RKO (cell line): ENCODE results near the gene SNRNP200.

Experiments used
- DNase-seq: peaks from one replicate; pipeline ENCODE4 v3.0.0-alpha.2; 2016; ENCODE audit warnings: low spot score

SNRNP200 gene

DNA sequence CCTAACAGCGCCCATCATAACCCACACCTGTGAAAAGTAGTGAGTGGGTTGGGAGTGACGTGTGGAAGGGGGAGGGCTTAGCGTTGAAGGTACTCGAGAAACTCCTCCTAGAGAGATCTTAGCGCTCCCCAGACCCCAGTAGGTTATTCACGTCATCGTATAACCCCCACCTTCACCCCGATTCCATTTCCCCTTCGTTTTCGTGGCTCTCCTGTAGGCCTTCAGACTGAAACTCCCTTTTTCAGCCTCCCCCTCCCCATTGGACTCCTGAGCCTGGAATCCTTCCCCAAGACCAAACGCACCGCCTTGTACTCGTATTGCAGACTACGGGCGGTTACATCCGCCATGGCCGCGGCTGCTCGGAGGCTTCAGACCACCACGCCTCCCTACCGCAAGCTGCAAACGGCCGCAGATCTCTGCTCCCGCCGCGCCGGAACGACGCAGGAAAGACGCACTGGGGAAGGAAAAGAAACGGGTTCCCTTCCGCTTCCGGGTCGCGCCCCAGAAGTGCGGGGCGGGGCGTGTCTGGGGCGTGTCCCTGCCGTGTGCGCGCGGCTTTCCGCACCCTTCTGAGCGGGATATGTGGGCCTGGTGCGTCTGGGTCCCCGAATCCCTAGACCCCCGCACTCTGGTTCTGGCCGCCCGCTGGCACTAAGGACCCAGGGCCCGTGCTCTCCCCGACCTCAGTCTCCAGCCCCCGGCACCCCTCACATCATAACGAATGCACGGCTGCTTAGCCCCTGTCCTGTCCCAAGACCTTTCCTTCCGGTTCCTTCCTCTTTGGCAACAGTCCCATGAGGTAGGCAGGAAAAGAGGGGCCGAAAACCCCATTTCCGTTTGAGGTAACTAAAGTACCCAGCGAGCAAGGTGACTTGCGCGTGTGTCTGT lies at the start of gene SNRNP200:
TSS of gene SNRNP200 (minus strand) at position 456 of the 888 bp plus-strand sequence. CDS start at position 347, 109 bp downstream.
- DNase-seq = peak; percentile 93

DNA sequence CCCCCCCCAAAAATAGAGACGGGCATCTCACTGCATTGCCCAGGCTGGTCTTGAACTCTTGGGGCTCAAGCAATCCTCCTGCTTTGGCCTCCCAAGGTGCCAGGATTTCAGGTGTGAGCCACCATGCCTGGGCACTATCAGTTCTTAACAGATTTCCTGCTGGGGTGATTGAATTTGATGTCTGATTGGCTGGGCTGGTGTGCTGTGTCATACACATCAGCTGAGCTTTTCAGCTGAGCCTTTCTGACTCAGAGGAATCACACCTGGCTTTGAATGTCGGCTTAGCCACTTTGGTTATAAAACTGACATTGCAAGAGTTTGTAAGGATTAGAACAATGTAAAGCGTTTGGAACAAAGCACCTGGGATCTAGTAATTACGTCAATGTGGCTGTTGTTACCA lies 49.1 kb upstream of the SNRNP200 start:
- DNase-seq = peak; percentile 18

DNA sequence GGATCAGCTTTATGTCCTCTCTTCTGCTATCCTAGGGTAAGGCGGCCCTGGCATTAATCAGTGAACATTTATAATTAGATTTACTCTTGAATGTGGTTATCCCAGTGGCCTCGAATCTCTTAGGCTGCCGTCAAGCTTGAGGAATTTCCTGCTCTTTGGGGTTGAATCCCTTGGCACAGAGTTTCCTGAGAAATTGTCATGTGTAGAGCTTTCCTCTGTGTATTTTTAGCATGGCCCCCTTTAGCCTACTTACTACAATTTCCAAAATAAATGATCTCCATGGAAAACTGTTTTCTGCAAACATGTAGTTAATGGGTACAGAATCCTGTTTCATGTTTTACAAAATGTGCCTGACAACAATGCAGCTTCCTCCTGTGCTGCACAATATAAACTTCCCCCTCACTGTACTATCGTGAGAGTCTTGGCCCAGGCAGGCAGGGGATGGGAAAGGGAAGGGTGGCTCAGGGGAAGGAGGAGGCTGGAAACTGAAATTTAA lies 48.3 kb upstream of the SNRNP200 start:
- no peak for DNase-seq

DNA sequence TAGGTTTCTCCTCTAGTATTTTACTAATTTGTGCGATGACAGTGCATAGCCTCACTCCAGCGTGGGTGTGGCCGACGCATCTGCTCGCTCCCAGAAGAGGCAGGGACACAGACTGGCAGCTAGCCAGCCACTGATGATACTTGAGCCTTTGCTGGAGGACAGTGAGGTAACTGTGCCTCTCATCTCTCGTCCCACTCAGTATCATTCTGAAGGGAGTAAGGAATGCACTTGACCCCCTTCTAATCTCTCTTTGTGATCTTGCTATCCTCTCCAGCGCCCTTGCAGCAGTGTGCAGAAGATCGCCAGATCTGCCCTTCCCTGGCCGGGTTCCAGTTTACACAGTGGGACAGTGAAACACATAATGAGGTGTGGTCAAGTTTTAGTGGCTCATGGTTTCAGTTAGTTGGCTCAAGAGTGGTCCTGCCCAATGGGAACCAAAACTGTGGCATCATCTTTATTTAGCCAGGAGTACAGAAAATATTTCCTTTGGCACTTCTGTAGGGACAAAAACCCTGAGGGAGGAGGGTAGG lies 47.8 kb upstream of the SNRNP200 start:
- no peak for DNase-seq

DNA sequence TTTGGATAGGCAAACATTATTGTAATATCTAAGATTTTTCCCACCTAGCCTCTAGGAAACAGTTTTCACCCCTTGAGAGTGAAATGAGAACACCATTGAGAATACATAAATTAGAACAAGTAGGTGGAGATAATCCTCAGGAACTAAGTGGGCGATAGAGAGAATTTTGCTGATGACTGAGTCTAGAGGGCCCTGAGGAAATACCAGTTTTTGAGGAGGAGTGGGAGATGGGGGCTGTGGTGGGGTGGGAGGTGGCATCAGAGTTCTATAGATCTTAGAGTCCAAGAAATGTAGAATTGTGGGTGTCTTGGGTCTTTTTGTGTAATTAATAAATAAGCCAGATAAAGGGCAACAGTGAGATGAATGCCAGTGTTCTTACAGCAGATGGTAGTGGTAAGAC lies 42.0 kb upstream of the SNRNP200 start:
- DNase-seq = no peak

DNA sequence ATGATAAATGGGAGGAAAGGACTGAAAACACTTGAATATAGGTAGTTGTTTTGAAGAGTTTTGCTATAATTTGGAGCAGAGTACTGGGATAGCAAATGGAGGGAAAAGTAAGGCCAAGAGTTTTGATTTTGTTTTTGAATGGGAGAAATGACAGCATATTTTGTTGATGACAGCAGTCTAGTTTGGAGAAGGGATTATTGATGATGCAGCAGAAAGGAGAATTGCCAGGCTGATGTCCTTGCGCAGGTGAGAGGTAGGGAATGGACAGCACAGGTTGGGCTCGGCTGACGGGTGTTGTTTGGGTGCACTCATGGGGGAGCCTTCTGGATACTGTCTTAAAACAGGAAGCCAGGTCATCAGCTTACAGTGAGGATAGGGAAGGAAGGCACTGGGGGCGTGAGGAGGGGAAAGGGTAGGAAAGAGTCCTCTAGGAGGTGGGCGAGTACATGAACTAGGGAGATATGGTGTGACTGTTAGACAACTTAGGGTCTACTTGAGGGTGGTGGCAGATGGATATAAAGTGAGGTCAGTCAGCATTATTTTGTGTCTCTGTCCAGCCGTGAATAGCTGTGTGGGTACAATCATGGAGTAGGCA lies 40.6 kb upstream of the SNRNP200 start:
- no peak for DNase-seq

DNA sequence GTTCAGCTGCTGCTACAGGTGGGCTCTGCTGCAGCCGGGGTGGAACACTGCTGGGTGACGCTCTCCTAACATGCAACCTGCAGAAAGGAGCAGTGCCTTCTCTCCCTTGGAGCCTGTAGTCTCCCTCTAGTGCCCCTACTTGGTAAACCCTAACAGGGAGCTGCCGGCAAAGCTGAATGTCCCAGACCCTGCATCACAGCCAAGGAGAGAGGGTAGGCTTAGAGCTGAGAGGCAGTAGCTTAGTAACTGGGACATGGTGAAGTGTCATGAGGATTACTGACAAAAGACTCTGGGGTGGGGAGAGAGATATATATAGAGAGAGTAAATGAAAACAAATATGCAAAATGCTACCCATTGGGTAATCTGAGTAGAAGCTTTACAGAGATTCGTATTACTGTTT lies 40.1 kb upstream of the SNRNP200 start:
- DNase-seq = no peak

DNA sequence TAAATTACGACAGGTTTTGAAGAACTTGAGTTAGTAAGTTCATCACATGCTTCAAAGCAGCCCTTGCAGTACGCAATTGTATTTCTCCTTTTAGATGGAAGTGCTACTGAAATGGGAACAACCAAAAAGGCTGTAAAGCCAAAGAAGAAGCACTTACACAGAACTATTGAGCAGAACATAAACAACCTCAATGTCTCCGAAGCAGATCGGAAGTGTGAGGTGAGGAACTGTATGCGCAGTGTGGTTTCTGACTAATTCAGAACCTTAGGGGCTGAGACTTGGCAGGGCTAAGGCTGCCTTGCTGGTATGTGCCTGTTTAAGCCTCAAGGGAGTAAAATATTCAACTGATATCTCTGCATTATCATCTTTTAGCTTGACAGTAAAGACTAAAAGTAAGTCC lies 38.7 kb upstream of the SNRNP200 start:
- DNase-seq = no peak

DNA sequence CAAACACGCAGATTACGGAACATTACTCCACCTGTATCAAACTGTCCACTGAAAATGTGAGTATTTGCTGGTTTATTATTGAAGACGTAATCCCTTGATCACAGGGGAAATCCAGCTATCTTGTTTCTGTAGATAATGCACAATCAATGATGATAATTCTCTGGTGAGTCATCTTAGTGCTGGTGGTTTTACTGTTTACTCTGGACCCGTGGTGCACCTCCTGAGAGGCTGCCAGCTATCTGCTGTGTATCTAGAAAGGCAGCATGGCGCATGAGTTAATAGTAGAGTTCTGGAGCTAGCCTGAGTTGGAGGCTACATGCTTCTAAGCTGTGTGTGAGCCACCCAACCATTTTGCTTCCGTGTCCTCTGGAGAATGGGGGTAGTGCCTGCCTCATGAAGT lies 36.7 kb upstream of the SNRNP200 start:
- no peak for DNase-seq

DNA sequence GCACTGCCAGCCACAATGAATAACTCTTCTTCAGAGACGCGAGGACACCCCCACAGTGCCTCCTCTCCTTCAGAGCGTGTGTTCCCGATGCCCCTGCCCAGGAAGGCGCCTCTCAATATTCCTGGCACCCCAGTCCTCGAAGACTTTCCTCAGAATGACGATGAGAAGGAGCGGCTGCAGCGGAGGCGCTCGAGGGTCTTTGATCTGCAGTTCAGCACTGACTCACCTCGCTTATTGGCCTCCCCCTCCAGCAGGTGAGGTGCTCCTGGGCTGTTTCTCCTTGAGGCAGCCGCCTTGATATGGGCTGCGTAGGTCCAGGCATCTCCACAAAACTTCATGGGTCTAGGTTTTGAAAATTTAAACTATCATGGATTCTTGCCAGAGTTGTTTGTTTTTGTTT lies 36.3 kb upstream of the SNRNP200 start:
- no peak for DNase-seq

DNA sequence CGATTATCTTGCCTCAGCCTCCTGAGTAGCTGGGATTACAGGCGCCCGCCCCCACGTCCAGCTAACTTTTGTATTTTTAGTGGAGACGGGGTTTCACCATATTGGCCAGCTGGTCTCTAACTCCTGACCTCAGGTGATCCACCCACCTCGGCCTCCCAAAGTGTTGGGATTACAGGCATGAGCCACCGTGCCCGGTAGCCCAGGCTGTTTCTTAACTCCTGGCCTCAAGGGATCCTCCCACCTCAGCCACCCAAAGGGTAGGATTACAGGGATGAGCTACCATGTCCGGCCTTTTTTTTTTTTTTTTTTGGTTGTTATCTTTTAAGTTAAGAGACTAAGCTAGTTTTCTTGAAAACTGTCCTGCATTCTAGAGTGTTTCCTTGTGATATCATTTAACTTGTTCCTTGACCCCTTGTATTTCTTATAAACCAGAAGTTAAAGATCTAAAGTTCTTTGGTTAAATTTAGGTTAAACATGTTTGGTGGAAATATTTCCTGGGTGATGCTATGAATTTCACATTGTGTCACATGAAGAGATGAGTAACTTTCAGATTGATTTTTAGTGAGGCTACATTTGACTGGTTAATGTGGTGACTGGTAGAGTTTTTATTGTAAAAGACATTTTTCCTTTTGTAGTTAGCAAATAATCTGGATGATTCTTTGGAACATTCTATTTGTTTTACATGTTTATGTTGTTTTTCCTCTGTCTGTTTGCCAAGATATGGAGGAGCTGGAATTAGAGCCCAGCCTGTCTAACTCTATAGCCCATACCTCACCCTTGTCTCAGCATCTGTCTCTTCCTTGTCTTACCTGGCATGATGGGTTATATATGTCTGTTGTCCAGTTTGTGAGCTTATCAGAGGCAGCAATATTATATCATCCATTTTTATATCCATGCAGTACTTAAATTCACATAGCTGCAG lies 35.4 kb upstream of the SNRNP200 start:
- DNase-seq = peak; percentile 20

DNA sequence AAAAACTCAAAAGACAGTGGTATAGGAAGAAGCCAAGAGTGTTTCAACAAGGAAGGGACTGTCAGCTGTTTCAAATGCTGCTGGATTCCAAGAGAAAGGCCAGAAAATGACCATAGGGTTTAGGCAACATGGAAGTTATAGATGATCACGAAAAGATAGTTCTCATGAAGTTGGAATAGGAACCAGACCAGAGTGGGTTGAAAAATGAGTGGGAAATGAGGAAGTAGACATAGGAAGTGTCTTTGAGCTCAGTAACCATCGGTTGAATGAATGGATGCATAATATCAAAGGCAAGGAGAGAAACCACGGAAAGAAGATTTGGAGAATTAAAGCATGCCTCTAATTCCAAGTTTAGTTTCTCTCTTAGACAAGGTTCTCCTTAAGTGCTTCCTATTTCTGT lies 31.5 kb upstream of the SNRNP200 start:
- no peak for DNase-seq

DNA sequence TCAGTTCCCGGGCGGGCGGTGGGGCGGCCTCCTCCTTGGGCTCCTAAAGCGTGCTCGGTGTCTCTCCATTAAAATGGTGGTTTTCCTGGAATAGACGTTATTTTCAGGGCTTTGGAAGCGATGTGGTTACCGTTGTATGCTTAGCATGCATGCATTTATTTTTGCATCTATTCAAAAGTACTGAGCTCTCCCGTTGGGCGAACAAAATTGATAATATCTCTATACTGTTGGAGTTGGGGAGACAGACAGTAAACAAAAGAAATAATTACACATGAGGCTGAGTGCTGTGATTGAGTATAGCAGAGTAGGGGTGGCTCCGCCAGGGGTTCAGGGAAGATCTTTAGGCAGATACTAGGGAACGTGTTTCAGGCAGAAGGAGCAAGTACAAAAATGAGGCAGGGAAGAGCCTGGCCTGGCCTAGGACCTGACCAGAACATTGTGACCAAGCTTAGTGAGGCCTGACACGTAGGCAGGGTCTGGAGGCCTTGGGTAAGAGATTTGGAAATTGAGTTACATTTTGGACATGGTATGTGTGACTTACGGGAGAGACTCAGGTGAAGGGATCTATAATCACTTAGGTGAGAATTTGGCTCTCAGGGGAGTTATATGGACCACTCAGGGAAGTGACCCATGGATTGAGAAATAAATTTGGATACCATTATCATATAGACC lies 30.9 kb upstream of the SNRNP200 start:
- DNase-seq = no peak

DNA sequence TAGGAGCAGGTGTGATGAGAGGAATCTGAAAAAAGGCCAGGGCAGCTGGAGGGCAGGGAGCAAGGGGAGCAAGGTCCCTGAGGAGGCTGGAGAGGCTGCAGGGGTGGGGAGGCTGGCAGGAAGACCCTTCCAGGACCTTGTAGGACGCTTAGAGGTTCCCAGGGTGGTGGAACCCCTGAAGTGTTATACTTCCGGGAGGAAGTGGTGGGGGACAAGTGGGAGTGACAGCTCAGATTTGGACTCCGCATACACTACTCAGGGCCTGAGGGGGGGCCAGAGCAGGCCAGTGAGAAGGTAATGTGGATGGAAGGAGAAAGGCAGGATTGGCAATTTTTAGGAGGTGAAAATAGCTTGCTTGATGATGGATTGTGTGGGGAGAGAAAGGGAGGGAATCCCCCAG lies 28.4 kb upstream of the SNRNP200 start:
- no peak for DNase-seq

DNA sequence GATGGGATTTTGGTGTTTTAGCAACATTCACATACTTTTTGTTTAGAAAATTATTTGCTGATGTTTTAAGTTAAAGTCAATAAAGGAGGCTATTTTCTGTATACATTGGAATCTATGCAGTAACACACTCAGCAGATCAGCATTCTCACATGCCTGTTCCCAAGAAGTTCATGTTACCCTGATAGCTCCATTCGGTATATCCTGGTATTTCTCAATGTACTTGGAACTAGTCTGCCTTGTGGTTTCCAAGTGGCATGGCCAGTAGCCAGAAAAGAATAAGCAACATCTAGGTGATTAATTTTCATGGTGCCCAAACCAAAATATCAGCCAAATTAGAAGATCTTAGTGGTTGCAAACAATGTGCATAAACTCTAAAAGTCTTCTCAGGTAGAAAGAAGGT lies 25.1 kb upstream of the SNRNP200 start:
- DNase-seq = no peak

DNA sequence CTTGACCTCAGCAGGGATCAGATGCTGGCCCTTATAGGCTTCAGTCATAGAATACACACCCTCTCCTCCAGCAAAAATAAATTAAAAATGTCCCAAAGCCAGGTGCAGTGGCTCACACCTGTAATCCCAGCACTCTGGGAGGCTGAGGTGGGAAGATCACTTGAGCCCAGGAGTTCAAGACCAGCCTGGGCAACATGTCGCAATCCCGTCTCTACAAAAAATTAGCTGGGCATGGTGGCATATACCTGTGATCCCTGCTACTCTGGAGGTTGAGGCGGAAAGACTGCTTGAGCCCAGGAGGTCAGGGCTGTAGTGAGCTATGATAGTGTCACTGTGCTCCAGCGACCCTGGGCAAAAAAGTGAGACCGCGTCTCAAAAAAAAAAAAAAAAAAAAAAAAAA lies 24.5 kb upstream of the SNRNP200 start:
- DNase-seq = no peak

DNA sequence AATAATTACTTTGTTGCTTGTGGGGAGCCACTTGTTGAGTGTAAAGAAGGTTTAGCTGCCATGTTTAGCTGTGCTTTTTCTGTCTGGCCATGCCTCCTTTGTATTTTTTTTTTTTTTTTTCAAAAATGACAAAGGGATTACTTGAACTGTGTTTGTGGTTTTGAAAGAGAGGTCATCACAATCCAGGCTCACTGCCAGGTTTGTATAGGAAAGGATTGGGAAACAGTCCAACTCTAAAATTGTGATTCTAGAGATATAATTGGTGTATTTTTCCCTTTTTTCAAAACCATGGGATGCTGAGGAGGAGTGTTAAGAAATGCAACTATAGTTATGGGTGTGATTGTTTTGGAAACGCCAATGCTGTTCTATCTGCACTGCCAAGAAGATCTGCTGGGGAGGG lies 24.1 kb upstream of the SNRNP200 start:
- no peak for DNase-seq

DNA sequence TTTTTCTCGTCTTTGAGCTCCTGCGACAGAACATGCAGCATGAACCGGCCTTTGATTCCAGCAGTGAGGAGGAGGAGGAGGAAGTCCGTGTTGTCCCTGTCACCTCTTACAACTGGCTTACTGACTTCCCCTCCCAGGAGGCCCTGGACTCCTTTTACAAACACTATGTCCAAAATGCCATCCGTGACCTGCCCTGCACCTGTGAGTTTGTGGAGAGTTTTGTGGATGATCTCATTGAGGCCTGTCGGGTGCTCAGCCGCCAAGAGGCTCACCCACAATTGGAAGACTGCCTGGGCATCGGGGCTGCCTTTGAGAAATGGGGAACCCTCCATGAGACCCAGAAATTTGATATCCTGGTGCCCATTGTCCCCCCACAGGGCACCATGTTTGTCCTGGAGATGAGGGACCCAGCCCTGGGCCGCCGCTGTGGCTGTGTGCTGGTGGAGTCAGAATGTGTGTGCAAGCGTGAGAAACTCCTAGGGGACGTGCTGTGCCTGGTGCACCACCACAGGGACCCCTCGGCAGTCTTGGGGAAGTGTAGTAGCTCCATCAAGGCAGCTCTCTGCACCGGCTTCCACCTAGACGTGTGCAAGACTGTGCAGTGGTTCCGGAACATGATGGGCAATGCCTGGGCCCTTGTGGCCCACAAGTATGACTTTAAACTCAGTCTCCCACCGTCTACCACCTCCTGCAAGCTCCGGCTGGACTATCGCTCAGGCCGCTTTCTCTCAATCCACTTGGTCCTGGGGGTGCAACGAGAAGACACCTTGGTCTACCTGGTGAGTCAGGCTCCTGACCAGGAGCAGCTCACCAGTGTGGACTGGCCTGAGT lies 21.9 kb upstream of the SNRNP200 start:
- no peak for DNase-seq

DNA sequence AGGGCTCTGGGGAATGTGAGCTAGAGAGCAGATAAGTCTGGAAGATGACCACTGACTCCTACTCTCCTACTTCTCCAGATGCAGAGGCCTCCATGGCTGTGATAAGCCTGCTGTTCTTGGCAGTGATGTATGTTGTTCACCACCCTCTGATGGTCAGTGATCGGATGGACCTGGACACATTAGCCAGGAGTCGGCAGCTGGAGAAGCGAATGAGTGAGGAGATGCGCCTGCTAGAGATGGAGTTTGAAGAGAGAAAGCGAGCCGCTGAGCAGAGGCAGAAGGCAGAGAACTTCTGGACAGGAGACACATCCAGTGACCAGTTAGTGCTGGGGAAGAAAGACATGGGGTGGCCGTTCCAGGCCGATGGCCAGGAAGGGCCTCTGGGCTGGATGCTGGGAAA lies 21.2 kb upstream of the SNRNP200 start:
- DNase-seq = no peak

DNA sequence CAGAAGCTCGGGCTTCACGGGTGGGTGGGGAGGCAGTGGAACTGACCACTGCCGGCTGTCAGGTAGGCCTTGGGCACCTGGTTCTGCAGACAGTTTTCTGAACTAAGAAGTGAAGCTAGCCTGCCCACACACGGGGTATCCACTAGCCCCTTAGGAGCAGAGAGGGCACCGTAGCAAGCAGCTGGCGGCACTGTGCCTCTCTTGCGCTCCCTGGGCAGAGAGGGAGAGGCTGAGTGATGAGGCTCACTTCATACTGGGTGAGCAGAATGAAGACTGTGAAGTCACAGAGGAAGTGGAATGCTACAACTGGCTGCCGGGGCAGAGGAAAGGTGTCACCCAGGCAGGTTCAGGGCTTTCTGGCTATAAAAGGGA lies 20.5 kb upstream of the SNRNP200 start:
- DNase-seq = no peak
